B cell (primary cell): Measurements from ENCODE around the gene CFAP47. TPM values are rescaled to one million over a fixed set of nuclear protein-coding genes. Genes with fewer than 3 reads are reported as not detected.

Experiments
- ATAC-seq: fragments of 200-7000 bp; cut with Tn5 transposase; one replicate; pipeline ENCODE4 v1.10.0; 2021; ENCODE audit warnings: low read depth, mild to moderate bottlenecking, moderate number of reproducible peaks, moderate library complexity
- CTCF ChIA-PET: fragments of 350-600 bp; sonication (Branson Sonifier 250); formaldehyde crosslinking; loops from one replicate; lab custom pipeline; 2021; ENCODE audit warnings: antibody characterized with exemption, inconsistent platforms; lab: Charles Lee
- POLR2A ChIA-PET: fragments of 350-600 bp; sonication (Branson Sonifier 250); formaldehyde crosslinking; loops from one replicate; lab custom pipeline; 2021; ENCODE audit warnings: antibody characterized with exemption; lab: Charles Lee
- DNase-seq: peaks from one replicate; pipeline ENCODE4 v3.0.0; 2013
- H2AFZ ChIP-seq: 2 replicates; pipeline ENCODE4 v1.6.1; 2012; ENCODE audit warnings: mild to moderate bottlenecking, low read depth, low read length; ENCODE audit not compliant: insufficient read depth, poor library complexity, severe bottlenecking
- H3K27ac ChIP-seq, 2 donors: 1 replicate in 1 of 2; 2 replicates in 1 of 2; pipeline ENCODE4 v1.5.1; 2012 to 2013; ENCODE audit warnings: low read length in 2 of 2, mild to moderate bottlenecking in 2 of 2, moderate library complexity in 1 of 2
- H3K27me3 ChIP-seq, 4 experiments: fragments of 200-600 bp in 1 of 4; sonication (generic) in 1 of 4; replicated peaks in 1 of 4; 1 replicate in 2 of 4; 2 replicates in 2 of 4; pipeline versions ENCODE4 v1.6.1 to v1.7.0; 2013 to 2016; ENCODE audit warnings: low read length in 3 of 4, mild to moderate bottlenecking in 2 of 4, mixed read lengths in 1 of 4, moderate library complexity in 1 of 4; ENCODE audit not compliant: insufficient read depth in 4 of 4, control insufficient read depth in 3 of 4; ENCODE audit errors: control extremely low read depth in 1 of 4
- H3K36me3 ChIP-seq, 2 experiments: replicated peaks in 1 of 2; 1 replicate in 1 of 2; 2 replicates in 1 of 2; pipeline versions ENCODE4 v1.6.1 to v1.7.1; 2013; ENCODE audit warnings: low read length in 1 of 2; ENCODE audit not compliant: insufficient read depth in 2 of 2, control insufficient read depth in 1 of 2; ENCODE audit errors: control extremely low read depth in 1 of 2, extremely low read depth in 1 of 2
- H3K4me1 ChIP-seq, 2 donors: fragments of 200-600 bp in 1 of 2; sonication (generic) in 1 of 2; 1 replicate in 1 of 2; 2 replicates in 1 of 2; pipeline versions ENCODE4 v1.5.1 to v1.6.1; 2013 to 2017; ENCODE audit warnings: low read length in 2 of 2; ENCODE audit not compliant: control insufficient read depth in 2 of 2, insufficient read depth in 2 of 2
- H3K4me2 ChIP-seq: replicated peaks from 2 replicates; pipeline ENCODE3; 2012; ENCODE audit warnings: mild to moderate bottlenecking, low read depth, low read length; ENCODE audit not compliant: poor library complexity, severe bottlenecking
- H3K4me3 ChIP-seq, 5 experiments: fragments of 200-600 bp in 1 of 5; sonication (generic) in 1 of 5; 1 replicate in 3 of 5; 2 replicates in 2 of 5; pipeline versions ENCODE4 v1.5.1 to v1.7.0; 2011 to 2016; ENCODE audit warnings: low read length in 4 of 5, mild to moderate bottlenecking in 4 of 5, low read depth in 2 of 5, control low read depth in 1 of 5, moderate library complexity in 1 of 5; ENCODE audit not compliant: insufficient read depth in 1 of 5; ENCODE audit errors: control extremely low read depth in 1 of 5, extremely low read depth in 1 of 5
- H3K79me2 ChIP-seq: fragments of 200-600 bp; sonication (generic); one replicate; pipeline ENCODE4 v1.6.0; 2016; ENCODE audit warnings: low read length; ENCODE audit not compliant: control insufficient read depth, insufficient read depth
- H3K9ac ChIP-seq: fragments of 200-600 bp; sonication (generic); 2 replicates; pipeline ENCODE4 v1.6.1; 2017; ENCODE audit warnings: mild to moderate bottlenecking, low read length, moderate library complexity
- H3K9me3 ChIP-seq, 3 donors: one replicate each; pipeline versions ENCODE4 v1.6.1 to v1.7.1; 2013; ENCODE audit warnings: low read length in 2 of 3; ENCODE audit not compliant: control insufficient read depth in 2 of 3, insufficient read depth in 1 of 3; ENCODE audit errors: control extremely low read depth in 1 of 3
- H4K20me1 ChIP-seq: 2 replicates; pipeline ENCODE4 v1.6.0; 2012; ENCODE audit warnings: mild to moderate bottlenecking, low read length; ENCODE audit not compliant: insufficient read depth, control insufficient read depth, poor library complexity, severe bottlenecking
- H3K27ac Mint-ChIP-seq: one replicate; pipeline ENCODE4 v1.8.0; 2021; ENCODE audit warnings: mixed read lengths
- H3K27me3 Mint-ChIP-seq: one replicate; pipeline ENCODE4 v1.8.0; 2021; ENCODE audit warnings: mixed read lengths
- H3K4me1 Mint-ChIP-seq: one replicate; pipeline ENCODE4 v1.8.0; 2021; ENCODE audit warnings: mixed read lengths
- H3K4me3 Mint-ChIP-seq: one replicate; pipeline ENCODE4 v1.8.0; 2021; ENCODE audit warnings: mixed read lengths
- H3K9me3 Mint-ChIP-seq: one replicate; pipeline ENCODE4 v1.8.0; 2022; ENCODE audit warnings: mixed read lengths; ENCODE audit not compliant: insufficient read depth
- EZH2 ChIP-seq: IDR thresholded peaks from 2 replicates; pipeline ENCODE4 v1.6.1; 2012; ENCODE audit warnings: borderline replicate concordance, low read depth, mild to moderate bottlenecking, moderate library complexity, low read length; ENCODE audit not compliant: insufficient read depth, poor library complexity, severe bottlenecking
- WGBS: methylation state at CpG from one replicate; pipeline ENCODE4 v1.1.5; 2013; ENCODE audit warnings: missing lambda C conversion rate; ENCODE audit not compliant: insufficient coverage; 5-methylcytosine and 5-hydroxymethylcytosine counted together
- intact Hi-C: fragments of 100-400 bp; cut with micrococcal nuclease; formaldehyde crosslinking; loops from one replicate; pipeline ENCODE4 v1.10.0; 2022
- polyA plus RNA-seq: library from polyadenylated mRNA; depleted of rRNA; stranded (reverse); fragments of >200 nt; gene quantifications from 2 replicates; pipeline ENCODE4 v1.2.3, GENCODE V29; 2012
- total RNA-seq, 2 donors: library from RNA; stranded (reverse); fragments of 120-200 nt in 1 of 2; gene quantifications; 1 replicate in 1 of 2; 2 replicates in 1 of 2; pipeline versions ENCODE4 v1.2.3 to v1.2.4, GENCODE V29; 2013 to 2022
- TF ChIP-seq, protein P1 (sequence below): fragments of 200-600 bp; IDR thresholded peaks from one replicate; pipeline ENCODE4 v1.8.0; 2022; ENCODE audit warnings: antibody characterized with exemption, mild to moderate bottlenecking

The CFAP47 gene
- total and polyA plus RNA-seq, 2 donors (not counting 1 experiment from before 2014, with no cell fraction given): not detected

DNA sequence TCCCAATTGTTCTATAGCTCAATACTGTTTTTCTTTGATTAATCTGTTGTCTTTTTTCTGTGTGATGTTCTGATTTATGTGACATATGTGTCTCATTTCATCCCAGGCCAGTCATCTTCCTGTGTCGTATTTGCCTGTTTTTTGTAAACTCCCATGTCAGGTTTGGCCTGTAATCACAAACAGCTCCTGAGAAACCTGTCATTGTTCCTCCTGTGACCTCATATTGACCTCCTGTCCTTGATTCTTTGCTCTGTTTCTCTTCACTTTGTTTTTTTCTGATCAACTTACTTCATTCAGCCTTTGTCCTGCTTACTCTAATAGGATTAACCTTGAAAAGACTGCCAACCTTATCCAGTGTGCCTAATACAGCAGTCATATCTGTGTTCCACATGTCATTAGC lies 438.3 kb downstream of the CFAP47 start:
- intact Hi-C loops: no loop called here
- no peaks in the 10 kb centered on the region for H3K4me1 Mint-ChIP-seq
- CTCF ChIA-PET: no interaction called here
- H3K27ac Mint-ChIP-seq: no peak overlapping the region
- TF ChIP-seq EZH2: no peak
- Histone ChIP-seq H3K36me3 (no peaks in the 10 kb centered on the region), H4K20me1 (no peaks in the 10 kb centered on the region), H3K27ac (no peak overlapping the region), H3K9ac (no peak overlapping the region), H3K27me3 (no peaks in the 10 kb centered on the region), H3K79me2 (no peaks in the 10 kb centered on the region), H3K9me3 (peaks cover 0 to 4% (median 0%) of the 10 kb centered on the region in 3 donors), H2AFZ (no peak overlapping the region), H3K4me2 (no peak overlapping the region), H3K4me3 (no peak overlapping the region), H3K4me1 (no peaks in the 10 kb centered on the region)
- ATAC-seq (no peak), DNase-seq (no peak)
- H3K27me3 Mint-ChIP-seq: no peaks in the 10 kb centered on the region
- WGBS: no CpG with 5 or more reads among the region's 1 CpG
- H3K4me3 Mint-ChIP-seq: no peak overlapping the region
- POLR2A ChIA-PET: no interaction called here
- no peaks in the 10 kb centered on the region for H3K9me3 Mint-ChIP-seq

DNA sequence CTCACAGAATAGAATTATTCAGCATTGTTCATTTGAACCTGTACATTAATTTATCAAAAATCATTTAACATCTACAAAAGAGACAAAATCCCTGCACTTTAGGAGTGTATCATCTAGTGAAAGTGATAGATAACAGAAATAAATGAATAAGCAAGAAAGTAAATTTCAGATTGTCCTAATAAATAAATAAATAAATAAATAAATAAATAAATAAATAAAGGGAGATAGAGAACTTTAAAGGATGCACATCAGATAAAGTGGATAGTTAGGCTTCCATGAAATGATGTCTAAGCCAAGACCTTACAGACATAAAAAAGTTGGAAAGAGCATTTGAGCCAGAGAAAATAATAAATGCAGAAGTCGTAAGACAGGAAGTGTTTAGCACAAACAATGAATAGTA lies 444.7 kb downstream of the CFAP47 start:
- Mint-ChIP-seq H3K9me3 (no peaks in the 10 kb centered on the region), H3K4me3 (no peak overlapping the region), H3K27ac (no peak overlapping the region), H3K4me1 (no peaks in the 10 kb centered on the region), H3K27me3 (no peaks in the 10 kb centered on the region)
- H3K4me2 ChIP-seq: no peak overlapping the region
- ChIA-PET POLR2A (no interaction called here), CTCF (no interaction called here)
- intact Hi-C loops: no loop called here
- ATAC-seq: no peak
- no peak for DNase-seq
- H3K4me3 ChIP-seq: no peak overlapping the region
- H2AFZ ChIP-seq: no peak overlapping the region
- no CpG with 5 or more reads among the region's 1 CpG for WGBS
- H3K79me2 ChIP-seq: no peaks in the 10 kb centered on the region
- peaks cover 0 to 4% (median 0%) of the 10 kb centered on the region in 3 donors for H3K9me3 ChIP-seq
- H3K27me3 ChIP-seq: no peaks in the 10 kb centered on the region
- H3K4me1 ChIP-seq: no peaks in the 10 kb centered on the region
- H3K9ac ChIP-seq: no peak overlapping the region
- TF ChIP-seq, protein P1, sequence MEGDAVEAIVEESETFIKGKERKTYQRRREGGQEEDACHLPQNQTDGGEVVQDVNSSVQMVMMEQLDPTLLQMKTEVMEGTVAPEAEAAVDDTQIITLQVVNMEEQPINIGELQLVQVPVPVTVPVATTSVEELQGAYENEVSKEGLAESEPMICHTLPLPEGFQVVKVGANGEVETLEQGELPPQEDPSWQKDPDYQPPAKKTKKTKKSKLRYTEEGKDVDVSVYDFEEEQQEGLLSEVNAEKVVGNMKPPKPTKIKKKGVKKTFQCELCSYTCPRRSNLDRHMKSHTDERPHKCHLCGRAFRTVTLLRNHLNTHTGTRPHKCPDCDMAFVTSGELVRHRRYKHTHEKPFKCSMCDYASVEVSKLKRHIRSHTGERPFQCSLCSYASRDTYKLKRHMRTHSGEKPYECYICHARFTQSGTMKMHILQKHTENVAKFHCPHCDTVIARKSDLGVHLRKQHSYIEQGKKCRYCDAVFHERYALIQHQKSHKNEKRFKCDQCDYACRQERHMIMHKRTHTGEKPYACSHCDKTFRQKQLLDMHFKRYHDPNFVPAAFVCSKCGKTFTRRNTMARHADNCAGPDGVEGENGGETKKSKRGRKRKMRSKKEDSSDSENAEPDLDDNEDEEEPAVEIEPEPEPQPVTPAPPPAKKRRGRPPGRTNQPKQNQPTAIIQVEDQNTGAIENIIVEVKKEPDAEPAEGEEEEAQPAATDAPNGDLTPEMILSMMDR: no peak
- TF ChIP-seq EZH2: no peak
- no peak overlapping the region for H3K27ac ChIP-seq
- no peaks in the 10 kb centered on the region for H3K36me3 ChIP-seq
- no peaks in the 10 kb centered on the region for H4K20me1 ChIP-seq
